Measurements from ENCODE around the gene NOPCHAP1.
"Not testable (repeated sequence)": the region's sequence is repeated elsewhere in the genome, so short reads cannot be mapped to it uniquely, and the experiment has no call there.

The NOPCHAP1 gene

GRCh38 chr12:104964856-104965205 lies 21.3 kb upstream of the NOPCHAP1 start:
- peak; percentile 28 to 65 (median 56) for DNase-seq

GRCh38 chr12:104966677-104967076 lies 19.4 kb upstream of the NOPCHAP1 start:
- no peak for DNase-seq

GRCh38 chr12:104969343-104969742 lies 16.8 kb upstream of the NOPCHAP1 start:
- DNase-seq, result peak in 3 of 4 experiments; percentile 37 to 49 (median 43)

GRCh38 chr12:104971306-104971705 lies 14.8 kb upstream of the NOPCHAP1 start:
- DNase-seq, result peak in 2 of 4 experiments; percentile 28 to 37

GRCh38 chr12:104973250-104973649 lies 12.9 kb upstream of the NOPCHAP1 start:
- no peak for DNase-seq

- DNase-seq, result peak; percentile 80 to 94 (median 90)
Measured at GRCh38 chr12:104974626-104975290, 11.4 kb upstream of the NOPCHAP1 start.

GRCh38 chr12:104975587-104976343 lies 10.4 kb upstream of the NOPCHAP1 start:
- peak in 1 of 4 experiments; percentile 22 for DNase-seq

- DNase-seq, result no peak
Measured at GRCh38 chr12:104976703-104977102, 9.4 kb upstream of the NOPCHAP1 start.

- not testable (repeated sequence) for DNase-seq
Measured at GRCh38 chr12:104977688-104978087, 8.4 kb upstream of the NOPCHAP1 start.

- no peak for DNase-seq
Measured at GRCh38 chr12:104985206-104985605, 910 bp upstream of the NOPCHAP1 start.

GRCh38 chr12:104990950-104991349 lies 4.8 kb downstream of the NOPCHAP1 start:
- DNase-seq, result no peak

- no peak for DNase-seq
Measured at GRCh38 chr12:104991565-104992128, 5.5 kb downstream of the NOPCHAP1 start.

GRCh38 chr12:104994336-104994735 lies 8.2 kb downstream of the NOPCHAP1 start:
- DNase-seq, result peak; percentile 35 to 74 (median 56)

GRCh38 chr12:104997541-104997940 lies 11.4 kb downstream of the NOPCHAP1 start:
- peak; percentile 23 to 70 (median 54) for DNase-seq

- no peak for DNase-seq
Measured at GRCh38 chr12:104998423-104999346, 12.6 kb downstream of the NOPCHAP1 start.

- no peak for DNase-seq
Measured at GRCh38 chr12:104999347-104999685, 13.2 kb downstream of the NOPCHAP1 start.

GRCh38 chr12:105001476-105001875 lies 15.4 kb downstream of the NOPCHAP1 start:
- no peak for DNase-seq

- peak; percentile 4 to 42 (median 32) for DNase-seq
Measured at GRCh38 chr12:105013892-105014291, 27.8 kb downstream of the NOPCHAP1 start.

GRCh38 chr12:105014603-105015002 lies 28.5 kb downstream of the NOPCHAP1 start:
- DNase-seq, result no peak

GRCh38 chr12:105015543-105015942 lies 29.4 kb downstream of the NOPCHAP1 start:
- DNase-seq, result no peak

GRCh38 chr12:105018012-105018411 lies 31.9 kb downstream of the NOPCHAP1 start:
- DNase-seq, result peak in 2 of 4 experiments; percentile 30 to 31

GRCh38 chr12:105018776-105019175 lies 32.7 kb downstream of the NOPCHAP1 start:
- no peak for DNase-seq
